Epidermal melanocyte (primary cell): ENCODE measurements around the gene CLEC16A.

ENCODE experiments used
- DNase-seq: peaks from one replicate; pipeline ENCODE4 v3.0.0; 2011; ENCODE audit warnings: low spot score; ENCODE audit not compliant: insufficient read length

CLEC16A gene

DNA sequence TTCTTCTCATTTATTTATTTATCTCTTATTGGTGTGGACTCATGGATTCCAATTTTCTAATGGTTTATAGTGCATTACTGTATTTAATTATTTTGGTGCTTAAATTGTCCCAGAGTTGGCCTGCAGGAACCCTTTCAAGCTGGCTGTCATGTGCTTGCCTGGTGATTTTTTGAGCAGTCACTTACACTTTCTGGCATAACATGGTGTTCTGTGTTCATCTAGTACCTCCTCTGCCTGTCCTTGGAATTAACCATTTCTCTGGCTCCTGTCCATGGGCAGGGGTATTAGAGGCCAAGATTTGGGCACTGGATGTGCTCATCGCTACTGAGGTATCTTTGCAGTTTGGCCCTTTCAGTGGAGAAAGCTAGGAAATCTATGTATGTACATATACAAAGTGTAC lies 67.0 kb downstream of the CLEC16A start:
- DNase-seq: no peak

DNA sequence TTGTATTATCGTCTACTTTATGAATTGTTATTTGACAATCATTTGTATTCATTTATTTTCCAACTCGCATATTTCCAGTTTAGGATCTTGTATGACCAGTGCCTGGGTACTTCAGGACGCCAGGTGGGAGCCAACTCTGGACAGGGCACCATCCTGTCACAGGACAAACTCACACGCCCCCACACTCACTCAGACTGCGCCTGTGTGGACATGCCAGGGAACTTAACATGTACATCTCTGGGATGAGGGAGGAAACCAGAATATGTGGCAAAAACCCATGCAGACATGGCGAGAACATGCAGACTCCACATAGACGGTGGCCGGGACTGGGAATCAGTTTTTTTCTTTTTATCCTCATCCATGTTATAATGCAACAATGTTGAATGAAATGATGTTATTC lies 68.5 kb downstream of the CLEC16A start:
- DNase-seq: no peak

DNA sequence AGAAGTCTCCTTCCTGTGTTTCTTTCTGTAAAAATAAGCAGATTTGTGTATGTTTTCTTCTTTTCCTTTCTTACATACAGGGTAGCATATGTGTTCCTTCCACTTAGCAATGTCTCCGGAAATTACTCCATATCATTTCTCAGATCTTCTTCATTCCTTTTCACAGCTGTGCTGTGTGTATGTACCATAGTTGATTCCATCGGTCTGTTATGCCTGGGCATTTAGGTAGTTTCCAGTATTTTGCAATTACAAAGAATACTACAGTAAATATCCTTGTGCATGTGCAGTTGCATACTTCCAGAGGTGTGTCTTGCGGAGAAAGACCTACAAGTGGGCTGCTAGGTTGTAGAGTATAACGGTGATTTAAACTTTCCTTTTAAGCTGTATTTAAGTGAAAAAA lies 69.8 kb downstream of the CLEC16A start:
- DNase-seq: no peak

DNA sequence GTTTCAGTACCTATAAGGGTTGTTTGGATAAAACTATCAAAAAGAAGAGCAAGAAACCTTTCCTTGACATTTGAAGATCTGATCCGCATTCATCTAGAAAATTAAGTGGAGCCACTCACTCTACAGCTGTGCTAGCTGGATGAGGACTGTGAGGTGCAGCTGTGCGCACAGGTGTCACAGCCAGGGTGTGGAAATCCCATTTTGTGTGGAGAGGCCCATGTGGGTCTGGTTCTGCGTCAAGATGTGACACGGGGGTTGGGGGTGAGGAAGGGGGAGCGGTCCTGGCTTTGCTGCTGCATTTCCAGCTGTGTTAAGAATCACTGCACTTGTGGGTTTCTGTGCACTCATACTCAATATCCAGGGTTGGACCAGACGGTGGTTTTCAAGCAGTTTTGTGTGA lies 70.7 kb downstream of the CLEC16A start:
- no peak for DNase-seq

DNA sequence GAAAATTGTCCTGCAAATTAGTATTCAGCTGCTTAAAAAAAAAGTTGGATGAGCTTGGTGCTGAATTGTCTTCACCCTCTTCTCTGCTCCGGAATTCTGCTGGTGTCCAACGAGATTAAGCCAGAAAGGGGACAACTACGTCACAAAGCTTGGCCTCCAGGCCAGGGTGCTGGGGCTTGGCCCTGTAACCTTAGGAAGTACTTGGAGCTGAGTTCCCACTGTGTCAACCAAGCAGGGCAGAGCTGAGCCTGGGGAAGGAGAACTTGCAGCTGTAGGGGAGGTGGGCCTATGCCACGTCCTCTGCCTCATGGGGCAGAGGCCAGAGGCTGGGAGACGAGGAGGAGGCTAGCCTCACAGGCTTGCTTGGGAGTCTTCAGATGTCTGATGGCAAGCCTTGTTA lies 71.2 kb downstream of the CLEC16A start:
- DNase-seq: no peak

DNA sequence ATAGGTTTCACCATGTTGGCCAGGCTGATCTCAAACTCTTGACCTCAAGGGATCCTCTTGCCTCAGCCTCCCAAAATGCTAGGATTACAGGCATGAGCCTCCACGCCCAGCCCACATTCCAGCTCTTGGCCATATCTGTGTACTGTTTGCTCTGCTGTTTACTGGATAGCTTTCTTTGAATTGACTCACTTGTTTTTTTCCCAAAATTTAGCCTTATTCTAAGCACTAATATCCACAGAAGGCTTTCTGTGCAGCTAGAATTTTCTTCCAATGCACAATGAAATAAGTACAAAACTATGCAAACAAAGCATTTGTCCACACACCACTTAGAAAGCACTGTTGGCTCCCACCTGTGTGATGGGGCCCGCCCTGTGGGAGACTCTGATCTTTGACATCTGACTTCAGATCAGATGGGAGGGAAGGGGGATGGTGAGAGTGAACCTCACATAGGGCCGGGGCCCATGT lies 72.2 kb downstream of the CLEC16A start:
- DNase-seq: no peak

DNA sequence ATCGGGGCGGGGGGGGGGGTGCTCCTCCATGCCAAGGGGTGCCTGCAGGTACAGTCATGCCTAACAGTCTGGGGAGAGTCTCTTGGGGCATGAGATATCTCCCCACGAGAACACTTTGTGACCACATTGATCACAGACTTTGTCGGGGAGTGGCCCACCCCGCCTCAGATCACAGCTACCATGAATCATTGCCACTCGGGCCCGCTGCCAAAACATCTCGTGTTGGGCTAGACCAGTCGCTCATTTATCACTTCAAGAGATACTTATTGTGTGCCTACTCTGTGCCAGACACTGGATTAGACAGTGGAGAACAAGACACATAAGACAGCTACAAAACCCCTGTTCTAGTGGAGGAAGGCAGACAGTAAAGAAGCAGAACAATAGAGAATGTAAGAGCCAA lies 72.6 kb downstream of the CLEC16A start:
- DNase-seq: no peak

DNA sequence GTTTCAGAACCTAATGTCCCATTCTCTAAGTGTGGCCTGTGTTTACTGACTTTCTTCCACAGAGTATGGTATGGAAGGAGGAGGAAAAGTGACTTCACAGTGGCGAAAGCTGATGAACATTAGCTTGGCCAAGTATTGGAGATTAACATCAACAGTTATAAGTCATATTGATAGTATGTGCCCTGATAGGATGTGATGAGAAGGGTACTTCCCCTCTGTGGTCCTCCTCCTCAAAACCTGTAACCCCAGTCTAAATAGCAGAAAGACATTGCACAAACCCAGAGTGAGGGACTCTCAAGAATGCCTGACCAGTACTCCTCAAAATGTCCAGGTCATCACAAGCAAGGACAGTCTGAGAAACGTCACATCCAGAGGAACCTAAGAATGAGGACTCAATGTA lies 73.1 kb downstream of the CLEC16A start:
- DNase-seq: no peak

DNA sequence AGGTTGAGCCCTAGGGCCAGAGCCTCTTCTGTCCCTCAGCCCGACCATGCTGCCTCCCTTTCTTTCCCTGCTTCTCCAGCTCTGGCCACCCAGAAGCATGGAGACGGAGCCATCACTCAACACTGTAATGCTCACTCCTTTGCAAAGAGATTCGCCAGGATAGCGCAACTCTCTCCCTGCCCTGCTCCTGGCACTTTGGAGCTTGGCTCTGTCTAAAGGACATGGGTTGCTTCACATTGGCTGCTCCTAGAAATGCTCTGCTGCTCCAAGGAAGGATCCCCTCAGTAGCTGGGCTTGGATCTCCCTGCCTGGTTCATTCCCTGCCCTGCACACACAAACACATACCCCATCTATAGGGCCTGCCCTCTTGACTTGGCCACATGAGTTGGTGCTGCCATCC lies 76.0 kb downstream of the CLEC16A start:
- DNase-seq: no peak

DNA sequence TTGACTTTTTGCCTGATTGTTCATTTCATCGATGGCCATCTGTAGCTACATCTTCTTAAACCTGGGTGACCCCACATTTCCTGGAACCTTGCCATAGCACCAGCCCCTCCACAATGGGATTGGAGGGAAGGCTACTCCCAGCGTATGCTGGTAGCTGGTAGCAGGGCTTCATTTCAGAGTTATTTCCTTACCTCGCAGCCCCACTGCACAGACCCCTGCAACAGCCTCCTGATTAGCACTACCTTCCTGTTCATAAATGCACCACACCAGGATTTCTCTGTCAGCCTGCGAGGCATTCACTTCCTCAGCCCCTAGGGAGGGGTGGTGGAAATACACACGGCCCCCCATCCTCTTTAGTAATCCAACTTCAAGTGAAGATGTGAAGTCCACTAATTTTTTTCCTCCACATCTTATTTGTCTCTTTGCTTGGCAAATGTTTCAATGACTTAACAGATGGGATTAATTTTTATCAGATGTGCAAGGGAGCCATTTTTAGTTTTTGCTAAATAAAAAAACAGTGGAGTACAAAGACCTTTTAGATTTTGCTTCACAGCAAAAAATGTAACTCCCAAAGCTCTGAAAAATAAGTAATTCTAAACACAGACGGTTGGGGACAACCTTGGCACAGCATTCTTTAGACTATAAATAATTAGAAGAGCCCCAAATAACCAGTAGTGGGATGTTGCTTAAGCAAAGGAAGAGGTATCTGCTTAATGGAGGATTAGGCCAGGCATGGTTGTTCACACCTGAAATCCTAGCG lies 76.6 kb downstream of the CLEC16A start:
- no peak for DNase-seq

DNA sequence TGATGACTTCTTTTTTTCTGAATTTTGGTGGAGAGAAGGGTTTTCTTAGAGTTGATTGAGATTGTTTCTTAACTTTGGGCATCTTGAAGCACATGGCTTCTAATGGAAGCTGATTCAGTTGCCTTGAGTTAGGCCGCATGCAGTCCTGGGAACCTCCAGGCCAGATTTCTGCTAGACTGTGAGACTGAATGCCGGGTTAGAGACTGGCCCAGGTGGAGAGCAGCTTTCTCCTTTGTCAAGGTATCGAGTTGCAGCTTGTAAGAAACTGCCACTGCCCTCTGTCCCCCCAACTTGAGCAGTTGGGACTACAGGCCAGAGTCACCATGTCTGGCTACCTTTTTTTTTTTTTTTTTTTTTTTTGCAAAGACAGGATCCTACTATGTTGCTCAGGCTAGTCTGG lies 77.6 kb downstream of the CLEC16A start:
- DNase-seq: no peak

DNA sequence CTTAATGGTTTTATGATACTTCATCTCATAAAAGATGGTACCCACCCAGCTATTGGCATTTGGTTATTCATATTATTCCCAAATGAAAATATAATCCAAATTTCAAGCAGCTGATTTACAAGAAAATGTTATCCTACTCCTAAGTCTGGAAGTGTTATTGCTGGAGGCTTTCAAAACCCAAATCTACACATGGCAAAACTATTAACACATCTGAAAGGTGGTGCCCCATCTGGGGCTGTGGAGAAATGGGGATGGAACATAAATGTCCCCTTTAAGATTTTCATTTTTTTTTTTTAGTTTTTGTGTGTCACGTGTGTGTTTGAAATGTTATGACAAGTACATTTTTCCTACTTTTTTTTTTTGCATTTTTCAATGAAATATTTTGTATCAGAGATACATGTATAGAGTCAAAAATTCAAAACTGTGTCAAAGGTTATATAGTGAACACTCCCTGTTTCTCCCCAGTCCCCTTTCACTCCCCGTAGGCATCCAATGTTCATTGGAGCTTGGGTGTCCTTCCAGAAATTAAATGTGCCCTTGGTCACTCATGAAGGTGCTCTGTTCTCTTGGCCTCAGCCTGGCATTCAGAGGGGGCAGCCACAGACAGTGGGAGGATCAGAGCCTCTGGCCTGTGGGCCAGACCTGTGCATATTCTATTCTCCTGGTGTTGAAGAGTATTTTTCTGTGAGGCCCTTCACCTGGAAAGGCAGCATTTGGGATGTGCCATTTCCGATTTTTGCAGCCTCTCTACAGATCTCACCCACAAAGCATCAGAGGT lies 79.1 kb downstream of the CLEC16A start:
- DNase-seq: no peak

DNA sequence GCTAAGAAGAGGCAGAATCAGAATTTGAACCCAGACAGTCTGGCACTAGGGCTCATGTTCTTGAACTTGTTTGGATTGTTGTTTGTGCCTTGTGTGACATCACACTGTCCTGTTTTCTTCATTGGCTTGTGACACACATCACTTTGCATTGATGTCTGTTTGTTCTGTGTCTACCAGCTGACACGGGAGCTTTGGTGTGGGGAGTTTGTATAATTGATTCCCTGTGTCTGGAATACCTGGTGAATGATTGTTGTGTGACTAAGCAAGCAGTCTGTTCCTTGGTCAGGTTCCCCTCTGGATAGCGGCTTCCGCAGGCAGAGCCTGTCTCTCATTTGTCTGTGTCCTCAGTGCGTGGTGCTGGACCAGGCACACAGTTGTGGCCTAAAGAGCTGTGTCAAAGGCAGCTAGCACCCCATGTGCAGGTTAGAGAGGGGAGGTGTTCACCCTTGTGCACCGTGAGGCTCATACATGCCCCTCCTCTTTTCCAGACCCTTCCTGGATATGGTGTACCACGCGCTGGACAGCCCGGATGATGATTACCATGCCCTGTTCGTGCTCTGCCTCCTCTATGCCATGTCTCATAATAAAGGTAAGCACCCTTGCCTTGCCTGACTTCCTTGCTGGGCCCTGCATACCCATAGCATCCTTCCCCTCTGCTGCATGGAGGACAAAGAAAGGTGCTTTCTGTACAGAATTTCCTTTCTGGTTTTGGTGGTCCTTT lies 80.1 kb downstream of the CLEC16A start:
- no peak for DNase-seq

DNA sequence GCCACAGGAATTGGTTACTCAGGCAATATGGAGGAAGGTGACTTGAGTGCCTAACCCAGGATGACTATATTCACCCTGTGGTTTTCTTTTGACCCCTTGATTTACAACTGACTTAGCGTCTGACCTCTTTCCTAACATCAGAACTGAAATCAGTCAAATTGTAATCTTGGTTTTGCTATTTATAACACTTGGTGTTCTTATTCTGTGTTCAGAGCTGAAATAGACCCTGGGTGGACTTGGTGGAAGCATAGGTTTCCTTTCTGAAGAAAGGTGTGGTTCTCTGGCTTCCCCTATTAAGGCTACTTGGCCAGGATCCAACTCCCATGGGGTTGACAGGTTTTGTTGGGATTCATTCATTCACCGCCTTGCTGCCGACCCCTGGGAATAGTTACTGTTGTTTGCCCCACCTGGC lies 80.8 kb downstream of the CLEC16A start:
- DNase-seq: no peak

DNA sequence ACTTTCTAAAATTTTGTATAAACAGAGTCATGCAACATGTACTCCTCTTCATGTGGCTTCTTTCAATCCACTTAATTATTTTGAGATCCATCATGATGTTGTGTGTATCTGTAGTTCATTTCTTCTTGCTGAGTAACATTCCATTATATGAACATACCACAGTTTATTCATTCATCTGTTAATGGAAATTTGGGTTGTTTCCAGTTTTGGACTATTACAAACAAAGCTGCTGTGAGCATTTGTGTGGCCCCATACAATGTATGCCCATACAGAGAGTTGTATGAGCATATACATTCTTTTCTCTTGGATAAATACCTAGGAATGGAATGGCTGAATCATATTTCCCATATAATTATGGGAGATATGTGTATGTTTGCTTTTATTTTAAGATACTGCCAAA lies 85.6 kb downstream of the CLEC16A start:
- no peak for DNase-seq

DNA sequence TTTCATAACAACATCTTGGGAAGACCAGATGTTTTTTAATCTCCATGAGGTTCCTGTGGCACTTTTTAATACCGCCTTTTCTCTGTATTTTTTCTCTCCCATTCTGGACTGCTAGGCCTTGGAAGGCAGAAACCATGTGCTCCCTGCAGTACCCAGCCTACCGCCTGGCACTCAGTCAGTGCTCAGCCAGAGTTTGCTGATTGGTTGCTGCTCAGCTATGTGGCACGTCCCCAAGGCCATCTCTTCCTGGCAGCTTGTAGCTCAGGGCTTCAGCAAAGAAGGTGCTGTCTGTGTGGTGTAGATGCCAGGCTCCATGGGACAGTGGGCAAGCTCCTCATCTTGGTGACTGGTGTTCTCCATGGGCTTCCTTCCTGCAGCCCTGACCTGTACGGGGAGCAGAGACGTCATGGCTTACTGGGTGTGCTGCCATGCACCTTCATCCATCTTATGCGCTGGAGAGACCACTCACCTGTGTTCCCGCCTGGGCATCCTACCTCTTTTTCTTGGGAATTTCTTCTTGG lies 86.7 kb downstream of the CLEC16A start:
- no peak for DNase-seq

DNA sequence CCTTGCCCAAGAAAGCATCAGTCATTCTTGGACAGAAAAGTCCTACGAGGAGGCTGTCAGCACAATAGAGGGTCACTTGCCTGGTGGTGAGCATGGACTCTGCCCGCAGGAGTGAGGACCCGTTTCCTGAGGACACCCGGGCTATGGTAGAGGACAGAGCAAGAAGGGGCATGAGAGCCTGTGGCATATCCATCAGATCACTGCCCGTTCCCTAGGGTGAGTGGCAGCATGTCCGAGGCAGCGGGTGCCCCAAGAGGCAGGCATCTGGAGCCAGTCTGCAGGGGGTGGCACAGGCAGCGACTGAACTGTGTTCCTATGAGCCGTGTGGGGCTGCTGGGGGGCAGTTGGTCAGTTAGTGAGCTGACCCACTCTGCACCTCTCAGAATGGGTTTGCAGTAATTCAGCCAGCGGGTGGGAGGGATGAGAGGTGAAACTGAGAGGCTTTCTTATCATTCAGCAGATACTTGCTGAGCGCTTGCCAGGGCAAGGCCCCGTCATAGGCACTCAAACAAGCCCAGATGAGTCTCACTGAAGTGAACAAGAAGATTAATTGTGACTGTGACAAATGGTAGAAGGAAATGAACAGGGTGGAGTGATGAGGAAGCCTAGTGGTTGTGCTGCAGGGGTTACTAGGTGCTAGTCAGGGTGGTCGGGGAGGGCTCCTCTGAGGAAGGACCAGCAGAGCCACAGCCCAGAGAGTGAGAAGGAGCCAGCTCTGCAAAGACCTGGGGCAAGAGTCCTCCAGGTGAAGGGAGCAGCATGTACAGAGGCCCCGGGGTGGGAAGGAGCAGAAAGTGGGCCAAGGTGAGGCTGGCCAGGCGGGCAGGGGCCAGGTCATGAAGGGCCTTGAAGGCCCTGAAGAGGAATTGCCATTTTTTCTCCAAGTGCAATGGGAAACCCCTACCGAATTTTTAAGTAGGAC lies 87.9 kb downstream of the CLEC16A start:
- DNase-seq: no peak

DNA sequence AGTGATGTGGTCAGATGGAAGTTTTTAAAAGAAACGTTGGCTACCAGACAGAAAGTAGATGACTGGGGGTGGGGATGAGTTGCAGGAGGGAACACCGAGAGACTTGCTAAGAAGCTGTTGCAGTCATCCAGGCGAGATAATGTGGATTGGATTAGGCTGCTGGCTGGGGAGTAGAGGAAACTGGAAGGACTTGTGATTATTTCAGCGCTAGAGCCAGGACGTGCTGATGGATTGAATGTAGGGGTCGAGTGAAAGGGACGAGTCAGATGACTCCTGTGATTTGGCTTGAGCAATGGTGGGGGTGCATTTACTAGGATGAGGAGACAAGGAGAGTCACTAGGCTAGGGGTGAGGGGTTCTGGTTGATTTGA lies 88.5 kb downstream of the CLEC16A start:
- DNase-seq: no peak

DNA sequence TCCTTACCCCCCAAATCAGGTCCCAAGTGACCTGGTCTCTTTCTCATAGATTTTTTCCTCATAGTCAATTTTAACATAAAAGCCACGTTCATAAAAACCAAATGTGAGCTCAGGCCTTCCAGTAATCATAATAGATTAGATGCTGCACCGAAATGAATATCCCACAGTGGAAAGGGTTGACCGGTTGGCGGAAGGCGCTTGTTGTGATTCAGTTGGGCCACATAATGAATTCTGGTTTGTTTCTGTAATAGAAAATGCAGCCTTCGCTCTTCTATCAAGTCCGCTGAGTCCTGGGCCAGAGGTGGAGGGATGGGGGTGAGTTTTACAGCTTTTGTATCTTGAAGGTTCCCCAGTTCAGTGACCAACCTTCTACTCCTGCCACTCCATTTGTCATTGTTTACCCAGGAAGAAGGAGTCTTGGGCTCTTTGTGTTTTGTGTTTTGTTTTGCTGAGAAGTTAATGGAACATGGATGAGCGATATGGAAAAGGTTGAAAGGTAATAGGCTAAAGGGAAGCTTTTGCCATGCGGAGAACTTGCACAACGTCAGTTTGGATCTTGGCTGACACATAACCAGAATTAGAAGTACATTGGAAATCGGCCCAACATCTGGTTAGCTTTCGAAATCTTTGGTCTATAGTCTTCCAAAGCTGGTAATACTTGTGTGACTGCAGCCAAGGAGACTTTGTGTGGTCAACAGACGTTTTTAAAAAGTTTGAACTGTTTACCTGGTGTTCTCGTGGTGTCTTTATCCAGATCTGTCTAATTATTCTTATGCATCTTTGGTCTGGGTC lies 89.5 kb downstream of the CLEC16A start:
- peak; percentile 32 for DNase-seq

DNA sequence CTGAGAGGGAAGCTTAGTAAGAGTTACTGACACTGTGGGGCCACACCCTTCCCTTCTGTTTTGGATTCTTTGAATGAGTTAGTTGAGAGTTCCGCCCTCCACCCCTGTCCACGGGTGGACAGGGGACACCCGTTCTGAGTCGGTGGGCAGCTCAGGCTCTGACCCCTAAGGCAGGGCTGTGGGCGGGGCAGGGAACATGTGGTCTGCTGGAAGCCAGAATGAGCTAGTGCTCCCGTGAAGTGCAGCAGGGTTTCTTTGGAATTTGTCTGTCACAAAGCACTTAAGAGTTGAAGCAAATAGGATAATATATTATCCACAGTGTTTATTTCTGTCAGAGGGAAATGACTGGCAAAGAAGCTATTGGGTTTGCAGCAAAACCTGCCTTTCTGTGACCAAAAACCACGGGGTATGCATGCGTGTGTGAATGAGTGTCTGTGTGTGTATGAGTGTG lies 90.1 kb downstream of the CLEC16A start:
- DNase-seq: peak; percentile 42
